Measurements from ENCODE around the gene SCG3.
A peak's percentile ranks its signal among the peaks of the same experiment; 100 is the strongest.
"Not testable (repeated sequence)": the region's sequence is repeated elsewhere in the genome, so short reads cannot be mapped to it uniquely, and the experiment has no call there.

SCG3 gene

DNA sequence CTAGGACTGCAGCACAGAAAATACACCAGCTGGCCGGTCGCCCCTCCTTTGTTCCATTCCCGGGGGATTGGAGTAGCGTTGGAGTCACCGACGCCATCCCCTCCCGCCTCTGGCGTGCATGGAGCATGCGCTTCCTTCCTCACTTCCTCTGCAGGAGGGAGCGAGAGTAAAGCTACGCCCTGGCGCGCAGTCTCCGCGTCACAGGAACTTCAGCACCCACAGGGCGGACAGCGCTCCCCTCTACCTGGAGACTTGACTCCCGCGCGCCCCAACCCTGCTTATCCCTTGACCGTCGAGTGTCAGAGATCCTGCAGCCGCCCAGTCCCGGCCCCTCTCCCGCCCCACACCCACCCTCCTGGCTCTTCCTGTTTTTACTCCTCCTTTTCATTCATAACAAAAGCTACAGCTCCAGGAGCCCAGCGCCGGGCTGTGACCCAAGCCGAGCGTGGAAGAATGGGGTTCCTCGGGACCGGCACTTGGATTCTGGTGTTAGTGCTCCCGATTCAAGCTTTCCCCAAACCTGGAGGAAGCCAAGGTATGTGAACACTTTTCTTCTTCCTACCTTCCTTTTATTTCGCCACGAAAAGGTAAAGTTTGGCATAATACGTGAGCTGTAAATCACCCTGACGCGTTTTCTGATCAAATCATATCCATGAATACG lies at the start of gene SCG3:
TSS of gene SCG3 (plus strand) at position 201 of the 661 bp plus-strand sequence. CDS start at position 454, 253 bp downstream.
- DNase-seq (ENCODE audit: low read depth) = peak; percentile 29

DNA sequence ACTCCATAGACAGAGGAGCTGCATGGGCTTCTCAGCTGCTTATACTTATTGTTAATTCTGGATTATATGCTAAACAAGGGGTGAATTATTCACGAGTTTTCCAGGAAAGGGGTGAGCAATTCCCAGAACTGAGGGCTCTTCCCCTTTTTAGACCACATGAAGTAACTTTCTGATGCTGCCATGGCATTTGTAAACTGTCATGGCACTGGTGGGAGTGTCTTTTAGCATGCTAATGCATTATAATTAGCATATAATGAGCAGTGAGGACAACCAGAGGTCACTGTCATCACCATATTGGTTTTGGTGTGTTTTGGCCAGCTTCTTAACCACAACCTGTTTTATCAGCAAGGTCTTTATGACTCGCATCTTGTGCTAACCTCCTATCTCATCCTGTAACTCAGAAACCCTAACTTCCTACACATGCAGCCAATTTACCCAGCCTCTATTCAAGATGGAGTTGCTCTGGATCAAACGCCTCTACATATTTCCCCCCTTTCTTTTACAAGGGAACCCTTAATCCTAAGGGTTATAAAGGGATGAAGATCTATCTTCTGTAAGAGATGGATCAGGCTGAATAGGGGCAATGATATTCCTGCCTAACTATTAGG lies 46.6 kb upstream of the SCG3 start:
- no peak for DNase-seq (ENCODE audit: low read depth)

DNA sequence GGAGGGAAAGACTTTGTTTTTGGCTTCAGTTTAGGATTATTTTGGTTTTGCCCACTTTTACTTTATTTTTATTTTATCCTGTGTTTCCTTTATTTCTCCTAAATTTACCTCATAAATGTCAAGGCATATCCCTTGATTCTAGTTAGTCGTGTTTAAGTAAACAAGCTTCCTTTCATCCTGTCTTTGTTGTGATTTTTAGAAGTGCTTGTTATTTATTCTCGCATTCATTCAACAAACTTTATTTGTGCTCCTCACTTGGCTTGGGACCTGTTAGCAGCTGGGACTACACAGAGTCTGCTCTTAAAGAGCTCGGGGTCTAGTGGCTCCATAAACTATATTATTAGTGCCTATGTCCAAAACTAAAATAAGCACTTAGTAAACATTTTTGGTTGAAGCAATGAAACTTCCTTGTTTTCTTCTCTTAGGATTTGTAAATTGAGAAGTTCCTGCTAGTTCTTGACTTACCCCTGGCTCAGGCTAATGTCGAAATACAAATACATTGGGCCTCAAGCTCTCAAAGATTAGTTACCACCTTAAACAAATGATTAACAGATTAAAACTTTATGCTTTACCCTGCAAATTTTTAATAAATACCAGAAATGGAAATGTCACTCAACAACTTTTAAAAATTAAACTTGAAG lies 39.7 kb upstream of the SCG3 start:
- no peak for DNase-seq (ENCODE audit: low read depth)

DNA sequence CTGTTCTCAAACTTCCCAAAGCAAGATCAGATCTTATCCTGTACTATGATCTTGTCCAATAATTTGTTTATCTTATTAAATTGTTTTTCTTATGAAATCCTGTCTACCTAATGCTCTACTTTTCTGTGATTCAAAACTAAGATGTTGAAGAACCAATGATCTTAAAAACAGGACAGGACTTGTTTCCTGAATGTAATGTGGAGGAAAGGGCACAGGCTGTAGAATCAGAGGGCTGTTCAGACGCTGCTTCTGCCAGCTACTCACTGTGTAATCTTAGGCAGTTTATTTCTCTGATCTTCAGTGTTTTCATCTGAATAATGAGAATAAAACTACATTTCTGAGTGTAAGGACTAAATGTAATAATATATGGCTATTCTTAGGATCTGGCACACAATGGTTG lies 38.6 kb upstream of the SCG3 start:
- no peak for DNase-seq (ENCODE audit: low read depth)

DNA sequence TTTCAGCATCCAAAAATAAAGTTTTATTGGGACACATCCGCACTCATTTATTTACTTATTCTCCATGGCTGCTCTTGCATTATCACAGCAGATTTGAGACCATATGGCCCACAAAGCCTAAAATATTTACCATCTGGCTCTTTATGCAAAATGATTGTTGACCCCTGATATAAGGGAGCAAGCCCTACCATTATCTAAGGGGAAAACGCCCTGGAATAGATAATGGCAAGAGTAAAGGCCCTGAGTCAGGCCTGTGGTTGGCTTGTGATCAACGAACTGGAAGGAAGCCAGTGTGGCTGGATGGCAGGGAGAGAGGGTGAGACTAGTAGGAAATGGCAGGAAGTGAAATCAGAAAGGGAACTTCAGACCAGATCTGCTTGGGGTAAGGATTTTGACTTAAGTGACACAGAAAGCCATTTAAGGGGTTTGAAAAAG lies 34.2 kb upstream of the SCG3 start:
- DNase-seq (ENCODE audit: low read depth) = no peak

DNA sequence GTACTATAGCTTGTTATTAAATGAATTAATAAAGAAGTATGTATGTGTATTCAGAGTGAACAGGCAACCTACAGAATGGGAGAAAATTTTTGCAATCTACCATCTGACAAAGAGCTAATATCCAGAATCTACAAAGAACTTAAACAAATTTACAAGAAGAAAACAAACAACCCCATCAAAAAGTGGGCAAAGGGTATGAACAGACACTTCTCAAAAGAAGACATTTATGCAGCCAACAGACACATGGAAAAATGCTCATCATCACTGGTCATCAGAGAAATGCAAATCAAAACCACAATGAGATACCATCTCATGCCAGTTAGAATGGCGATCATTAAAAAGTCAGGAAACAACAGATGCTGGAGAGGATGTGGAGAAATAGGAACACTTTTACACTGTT lies 33.2 kb upstream of the SCG3 start:
- DNase-seq (ENCODE audit: low read depth) = not testable (repeated sequence)

DNA sequence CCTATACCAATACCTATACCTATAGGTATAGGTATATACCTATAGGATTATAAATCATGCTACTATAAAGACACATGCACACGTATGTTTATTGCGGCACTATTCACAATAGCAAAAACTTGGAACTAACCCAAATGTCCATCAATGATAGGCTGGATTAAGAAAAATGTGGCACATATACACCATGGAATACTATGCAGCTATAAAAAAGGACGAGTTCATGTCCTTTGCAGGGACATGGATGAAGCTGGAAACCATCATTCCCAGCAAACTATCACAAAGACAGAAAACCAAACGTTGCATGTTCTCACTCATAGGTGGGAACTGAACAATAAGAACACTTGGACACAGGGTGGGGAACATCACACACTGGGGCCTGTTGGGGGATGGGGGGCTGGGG lies 32.7 kb upstream of the SCG3 start:
- not testable (repeated sequence) for DNase-seq (ENCODE audit: low read depth)

DNA sequence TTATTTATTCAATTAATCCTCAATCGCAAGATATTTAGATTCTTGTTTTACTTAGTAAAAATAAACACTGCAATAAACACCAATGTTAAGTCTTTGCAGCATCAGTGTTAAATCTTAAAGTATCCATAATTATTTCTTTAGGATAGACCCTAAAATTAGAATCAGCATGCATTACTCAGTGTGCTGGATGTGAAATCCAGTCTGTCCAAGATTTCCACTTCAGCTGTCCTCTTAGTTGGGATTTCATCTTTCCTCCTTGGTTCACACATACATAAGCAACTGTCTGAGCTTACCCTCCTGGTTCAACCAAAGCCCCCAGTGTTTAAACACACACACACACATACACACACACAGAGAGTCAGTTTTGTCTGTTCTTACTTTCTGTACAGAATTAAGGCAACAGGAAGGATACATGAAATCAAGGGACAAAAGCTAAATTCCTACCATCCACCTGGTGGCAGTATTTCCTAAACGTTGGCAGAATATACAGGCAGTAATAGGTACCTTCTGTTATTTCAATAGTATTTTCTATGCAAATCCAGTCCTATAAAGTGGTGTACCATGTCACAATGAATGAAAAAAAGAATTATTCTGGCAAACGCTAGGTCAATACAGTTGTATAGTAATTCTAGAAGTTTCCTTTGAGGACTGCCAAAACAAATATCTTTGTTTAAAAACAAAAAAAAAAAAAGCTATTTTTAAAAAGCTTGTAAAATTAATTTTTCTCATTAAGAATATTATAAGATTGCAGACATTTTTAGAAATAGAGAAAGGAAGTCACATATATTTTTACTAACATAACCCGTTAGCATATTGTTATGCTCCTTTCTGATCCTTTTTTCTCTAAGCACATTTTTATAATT lies 31.4 kb upstream of the SCG3 start:
- DNase-seq (ENCODE audit: low read depth) = no peak

DNA sequence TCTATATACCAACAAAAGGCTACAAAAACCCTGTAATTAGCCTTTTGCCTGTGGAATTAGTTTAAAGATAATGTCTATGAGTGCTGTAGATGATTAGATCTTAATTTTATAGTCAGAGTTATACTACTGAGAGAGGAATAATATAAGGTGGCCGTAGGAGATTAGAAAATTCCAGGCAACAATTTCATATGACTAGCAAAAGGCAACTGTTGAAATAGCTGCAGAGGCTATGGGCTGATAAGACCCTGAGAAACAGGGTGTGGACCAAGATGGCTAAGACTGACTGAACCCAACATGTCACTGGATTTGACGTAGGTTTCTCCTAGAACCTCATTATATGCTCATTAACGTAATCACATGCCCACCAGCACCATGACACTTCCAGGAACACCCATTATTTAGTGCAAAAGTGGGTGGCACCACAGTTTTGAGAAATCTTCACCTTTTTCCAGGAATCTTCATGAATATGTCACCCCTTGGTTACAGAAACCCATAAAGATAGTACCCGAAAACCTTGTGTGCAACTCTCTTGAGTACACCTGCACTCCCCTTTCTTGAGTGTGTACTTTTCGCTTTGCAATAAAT lies 29.1 kb upstream of the SCG3 start:
- DNase-seq (ENCODE audit: low read depth) = no peak

DNA sequence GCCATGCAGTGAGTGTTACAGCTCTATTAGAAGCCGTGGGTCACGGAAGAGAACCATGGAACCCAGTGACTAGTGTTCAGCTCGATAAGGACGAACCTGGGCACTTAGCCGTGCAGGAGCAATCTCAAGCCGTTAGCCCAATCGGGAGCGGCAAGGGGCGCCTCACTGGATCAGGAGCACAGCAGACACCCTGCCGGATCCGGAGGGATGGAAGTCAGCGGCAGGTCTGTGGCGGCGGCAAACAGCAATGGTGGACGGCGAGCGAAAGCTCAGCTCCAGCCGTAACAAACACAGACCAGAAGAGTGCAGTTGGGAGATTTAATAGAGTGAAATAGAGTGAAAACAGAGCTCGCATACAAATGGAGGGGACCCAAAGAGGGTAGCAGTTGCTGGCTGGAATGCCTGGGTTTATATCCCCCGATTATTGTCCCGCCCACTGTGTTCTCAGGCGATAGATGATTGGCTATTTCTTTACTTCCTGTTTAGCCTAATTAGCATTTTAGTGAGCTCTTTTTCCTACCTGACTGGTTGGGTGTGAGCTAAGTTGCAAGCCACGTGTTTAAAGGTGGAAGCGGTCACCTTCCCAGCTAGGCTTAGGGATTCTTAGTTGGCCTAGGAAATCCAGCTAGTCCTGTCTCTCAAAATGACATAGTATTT lies 25.8 kb upstream of the SCG3 start:
- DNase-seq (ENCODE audit: low read depth) = not testable (repeated sequence)

DNA sequence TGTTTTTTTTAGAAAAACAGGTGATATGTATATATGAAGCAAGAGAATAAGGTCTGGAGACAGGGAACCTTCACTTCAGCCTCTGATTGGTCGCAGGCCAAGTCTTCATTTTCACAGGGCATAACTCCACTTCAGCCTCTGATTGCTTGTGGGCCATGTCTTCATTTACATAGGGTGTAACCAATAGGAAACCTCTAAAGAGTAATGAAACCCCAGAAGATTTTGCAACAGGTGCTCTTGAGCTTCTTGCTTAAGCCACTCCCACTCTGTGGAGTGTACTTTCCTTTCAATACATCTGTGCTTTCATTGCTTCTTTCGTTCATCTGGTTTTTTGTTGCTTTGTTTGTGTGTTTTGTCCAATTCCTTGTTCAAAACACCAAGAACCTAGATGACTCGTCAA lies 22.6 kb upstream of the SCG3 start:
- no peak for DNase-seq (ENCODE audit: low read depth)

DNA sequence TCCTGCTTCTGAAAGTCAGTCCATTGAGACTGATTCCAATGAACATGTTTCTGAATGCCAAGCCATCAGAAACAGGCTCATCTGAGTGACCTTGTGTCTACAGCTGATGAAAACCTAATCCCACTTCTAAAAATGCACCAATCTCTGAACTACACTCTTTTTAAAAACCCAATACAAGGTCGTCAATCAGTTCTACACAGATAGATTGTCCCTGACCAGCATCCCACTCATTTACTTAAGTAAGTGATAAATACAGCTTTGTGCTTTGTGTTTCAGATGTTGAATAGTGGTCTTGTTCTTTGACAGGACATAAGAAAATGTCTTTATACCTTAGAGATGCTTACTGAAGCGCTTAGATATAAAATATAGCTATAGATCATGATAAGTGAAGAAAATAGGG lies 20.2 kb upstream of the SCG3 start:
- DNase-seq (ENCODE audit: low read depth) = no peak

DNA sequence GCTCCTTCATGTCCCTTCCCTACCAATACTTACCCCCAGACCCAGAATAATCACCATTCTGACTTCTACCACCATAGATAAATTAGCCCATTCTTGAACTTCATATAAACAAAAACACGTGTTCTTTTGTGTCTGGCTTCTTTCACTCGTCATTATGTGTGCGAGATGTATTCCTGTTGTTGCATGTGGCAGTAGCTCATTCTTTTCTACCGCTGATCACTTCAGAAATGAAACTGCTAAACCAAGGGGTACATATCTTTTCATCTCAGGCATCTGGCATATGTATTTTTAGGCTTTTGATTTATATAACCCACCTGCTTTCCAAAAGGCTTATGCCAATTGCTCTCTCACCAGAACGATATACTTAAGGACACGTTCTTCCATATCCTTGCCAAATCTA lies 13.8 kb upstream of the SCG3 start:
- DNase-seq (ENCODE audit: low read depth) = no peak

DNA sequence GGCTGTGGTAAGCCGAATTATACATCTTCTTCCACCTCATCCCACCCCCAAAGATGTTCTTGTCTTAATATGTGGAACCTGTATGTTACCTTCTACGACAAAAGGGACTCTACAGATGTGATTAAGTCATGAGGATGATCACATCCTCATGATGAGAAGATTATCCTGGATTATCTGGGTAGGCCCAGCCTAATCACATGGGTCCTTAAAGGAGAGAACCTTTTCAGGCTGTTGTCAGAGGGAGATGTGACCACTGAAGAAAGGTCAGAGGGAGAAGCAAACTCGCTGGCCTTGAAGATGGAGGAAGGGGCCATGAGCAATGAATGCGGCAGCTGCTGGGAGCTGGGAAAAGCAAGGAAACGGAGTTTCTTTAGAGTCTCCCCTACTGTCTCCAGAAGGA lies 12.9 kb upstream of the SCG3 start:
- DNase-seq (ENCODE audit: low read depth) = no peak

DNA sequence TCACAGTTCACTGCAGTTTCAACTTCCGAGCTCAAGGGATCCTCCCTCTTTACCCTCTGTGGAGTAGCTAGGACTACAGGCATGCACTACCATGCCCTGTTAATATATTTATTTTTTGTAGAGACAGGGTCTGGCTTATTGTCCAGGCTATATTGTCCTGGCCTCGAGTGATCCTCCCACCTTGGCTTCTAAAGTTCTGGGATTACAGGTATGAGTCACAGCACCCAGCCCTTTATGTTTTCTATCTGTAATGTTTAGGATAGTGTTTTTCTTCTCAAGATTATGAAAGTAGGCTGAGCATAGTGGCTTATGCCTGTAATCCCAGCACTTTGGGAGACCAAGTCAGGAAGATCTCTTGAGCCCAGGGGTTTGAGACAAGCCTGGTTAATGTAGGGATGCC lies 11.9 kb upstream of the SCG3 start:
- DNase-seq (ENCODE audit: low read depth) = no peak

DNA sequence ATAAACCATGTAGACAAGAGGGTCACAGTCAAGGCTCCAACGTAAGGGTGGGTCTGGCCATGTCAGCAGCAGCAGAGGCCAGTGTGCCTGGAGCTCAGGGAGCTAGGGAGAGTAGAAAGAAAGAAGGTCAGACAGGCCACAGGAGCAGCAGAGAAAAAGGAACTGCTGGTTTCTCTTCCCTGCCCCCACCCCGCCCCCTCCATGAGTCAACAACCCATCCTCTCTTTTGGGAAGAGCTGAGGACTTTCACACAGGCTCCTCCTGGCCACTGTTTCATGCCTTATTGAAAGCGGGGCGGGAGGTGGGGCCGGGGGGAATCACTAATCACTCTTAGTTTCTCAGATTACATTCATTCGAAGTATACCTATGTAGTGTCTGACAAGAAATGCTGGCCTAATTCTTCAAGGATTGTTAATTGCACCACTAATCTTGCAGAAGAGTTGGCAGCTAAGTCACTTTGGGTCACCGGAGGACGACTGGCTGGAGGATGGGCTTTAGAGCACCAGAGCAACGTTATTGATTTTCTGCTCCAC lies 9.1 kb upstream of the SCG3 start:
- DNase-seq (ENCODE audit: low read depth) = no peak

DNA sequence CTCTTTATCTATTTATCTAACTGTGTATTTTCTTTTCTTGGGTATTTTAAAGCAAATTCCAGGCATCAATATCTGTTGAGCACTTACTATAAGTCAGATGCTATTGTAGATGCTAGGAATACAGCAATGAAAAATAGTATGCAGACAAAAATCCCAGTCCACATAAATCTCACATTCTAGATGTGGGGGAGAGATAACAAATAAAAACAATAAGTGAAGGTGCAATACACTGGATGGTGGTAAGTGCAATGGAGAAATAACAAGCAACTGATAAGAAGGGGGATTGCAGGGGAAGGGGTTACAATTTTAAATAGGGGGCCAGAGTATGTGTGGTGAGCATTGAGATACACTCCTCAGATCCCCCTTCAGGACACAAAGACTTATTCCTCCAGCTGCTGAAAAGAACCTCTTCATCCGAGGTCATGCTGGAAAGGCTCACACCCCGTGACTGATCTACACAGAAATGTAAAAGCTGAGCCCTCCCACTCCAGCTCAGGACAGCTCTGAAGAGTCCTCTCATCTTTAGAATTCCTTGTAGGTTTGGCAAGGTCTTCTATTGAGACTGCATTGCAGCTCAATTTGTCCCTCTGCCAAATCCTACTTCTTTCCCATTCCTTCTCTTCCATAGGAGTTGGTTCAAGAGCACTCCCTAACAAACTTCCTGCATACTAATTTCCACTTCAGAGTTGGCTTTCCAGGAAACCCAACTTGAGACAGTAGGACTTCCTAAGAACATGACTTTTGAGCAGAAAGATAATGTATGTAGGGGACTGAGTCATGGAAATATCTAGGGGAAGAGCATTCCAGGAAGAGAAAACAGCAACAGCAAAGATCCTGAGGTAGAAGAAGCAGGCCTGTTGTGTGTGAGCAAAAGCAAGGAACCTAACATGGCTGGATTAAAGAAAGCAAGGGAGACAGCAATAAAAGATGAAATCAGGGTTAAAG lies 8.1 kb upstream of the SCG3 start:
- DNase-seq (ENCODE audit: low read depth) = no peak

DNA sequence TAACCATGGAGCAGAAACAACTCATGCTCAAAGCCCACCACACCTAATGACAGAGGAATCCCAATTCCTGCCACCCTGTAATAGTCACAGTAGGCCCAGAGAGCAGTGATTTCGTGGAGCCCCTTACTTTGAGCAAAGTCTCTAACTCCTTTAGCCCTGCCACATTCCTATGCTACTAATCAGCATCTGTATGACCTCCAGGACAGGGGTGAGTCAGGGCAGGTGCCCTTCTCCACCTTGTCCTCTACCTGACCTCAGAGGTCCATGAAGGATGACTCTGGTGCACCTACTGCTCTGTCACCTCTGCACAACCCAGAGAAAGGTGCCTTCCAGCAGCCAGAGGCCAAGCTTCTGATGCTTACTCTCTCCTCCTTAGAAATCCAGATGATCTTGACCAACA lies 6.1 kb upstream of the SCG3 start:
- DNase-seq (ENCODE audit: low read depth) = no peak

DNA sequence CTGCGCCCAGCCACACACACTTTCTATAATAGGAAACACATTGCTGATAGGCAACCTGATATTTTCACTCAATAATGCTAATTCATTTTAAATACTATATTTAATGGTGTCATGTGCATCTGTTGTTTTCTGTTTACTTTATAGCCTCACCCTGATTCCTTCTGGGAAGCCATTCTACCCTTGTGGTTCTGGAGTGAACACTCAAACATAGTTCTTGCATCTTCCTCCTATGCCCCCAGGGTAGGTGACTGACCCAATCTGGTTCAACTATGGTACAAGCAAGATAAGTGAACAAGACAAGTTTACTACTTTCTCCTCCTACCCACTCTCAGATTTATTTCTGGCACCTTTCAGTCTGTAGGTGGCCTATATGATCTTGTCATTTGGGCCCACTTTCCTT lies 4.3 kb upstream of the SCG3 start:
- no peak for DNase-seq (ENCODE audit: low read depth)

DNA sequence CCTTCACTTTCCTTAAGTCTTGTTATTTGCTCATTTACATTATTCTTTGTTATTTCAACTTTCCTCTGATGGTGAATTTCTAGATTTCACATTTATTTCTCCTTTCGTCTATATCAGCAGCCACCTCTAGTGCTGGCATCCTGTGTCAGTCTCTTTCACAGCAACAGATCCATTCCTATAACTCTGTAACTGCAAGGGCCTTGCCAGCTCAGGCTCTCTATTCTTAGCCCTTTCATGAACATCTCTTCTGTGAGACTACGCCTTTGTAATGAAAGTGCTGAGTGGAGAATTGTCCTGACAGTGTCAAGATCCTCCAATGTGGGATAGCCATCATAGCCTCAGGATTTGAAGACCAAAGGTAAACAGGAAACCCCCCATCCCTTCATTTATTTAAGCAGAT lies 3.9 kb upstream of the SCG3 start:
- DNase-seq (ENCODE audit: low read depth) = no peak
